Right atrium auricular region (tissue), 2 donors: Measurements from ENCODE around the gene ATXN7. TPM values are rescaled to one million over a fixed set of nuclear protein-coding genes. Genes with fewer than 3 reads are reported as not detected.
A peak's percentile ranks its signal among the peaks of the same experiment; 100 is the strongest.

Source experiments
- DNase-seq: peaks from one replicate; pipeline ENCODE4 v3.0.0-alpha.2; 2019; ENCODE audit warnings: low spot score
- H3K27ac ChIP-seq, 2 donors: fragments of 200-600 bp; sonication (generic); 1 replicate in 1 of 2; 2 replicates in 1 of 2; pipeline ENCODE4 v1.5.1; 2016 to 2019
- H3K27me3 ChIP-seq, 2 donors: fragments of 200-600 bp; sonication (generic); one replicate each; pipeline versions ENCODE4 v1.5.1 to v1.6.0; 2017 to 2019
- H3K36me3 ChIP-seq: fragments of 200-600 bp; sonication (generic); one replicate; pipeline ENCODE4 v1.5.1; 2016
- H3K4me1 ChIP-seq, 2 donors: fragments of 200-600 bp; sonication (generic); one replicate each; pipeline versions ENCODE4 v1.5.1 to v1.6.0; 2017 to 2019
- H3K4me3 ChIP-seq, 2 donors: fragments of 200-600 bp; sonication (generic); 1 replicate in 1 of 2; 2 replicates in 1 of 2; pipeline ENCODE4 v1.5.1; 2017 to 2019; ENCODE audit warnings: mild to moderate bottlenecking in 1 of 2, moderate library complexity in 1 of 2
- H3K9me3 ChIP-seq, 2 donors: fragments of 200-600 bp; sonication (generic); one replicate each; pipeline ENCODE4 v1.5.1; 2019
- total RNA-seq, 2 donors: library from RNA; depleted of rRNA; stranded (reverse); fragments of >200 nt; gene quantifications; one replicate each; pipeline ENCODE4 v1.1.0, GENCODE V29; 2016
- TF ChIP-seq, protein P1 (sequence below), 2 donors: fragments of 200-600 bp; sonication (generic); IDR thresholded peaks; one replicate each; pipeline ENCODE4 v1.5.1; 2019; ENCODE audit warnings: antibody characterized with exemption in 2 of 2

Gene ATXN7
- total RNA-seq, 2 donors from 2014 or later, result 13.9 to 15.5 TPM

DNA sequence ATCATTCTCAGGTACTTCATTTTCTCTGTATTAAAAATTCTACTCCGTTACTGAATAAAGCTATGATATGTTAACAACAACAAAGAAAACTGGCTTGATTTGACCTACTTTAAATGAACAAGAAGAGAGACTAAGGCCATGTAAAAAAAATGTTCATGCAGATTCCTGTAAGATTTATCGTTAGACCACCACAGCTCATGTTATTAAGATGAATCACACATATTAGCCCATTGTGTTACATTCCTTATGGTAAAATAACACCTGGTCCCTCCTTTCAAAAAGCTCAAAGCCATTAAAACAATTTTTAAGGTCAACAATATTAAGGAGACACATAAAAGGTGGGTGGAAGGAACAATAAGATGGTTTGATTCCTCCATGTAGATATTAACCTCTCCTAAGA lies 6.4 kb upstream of the ATXN7 start:
- no peak for DNase-seq
- H3K4me1 ChIP-seq, result peaks cover 0 to 2% of the 10 kb centered on the region in 2 donors
- H3K27me3 ChIP-seq, result no peaks in the 10 kb centered on the region
- TF ChIP-seq, protein P1, sequence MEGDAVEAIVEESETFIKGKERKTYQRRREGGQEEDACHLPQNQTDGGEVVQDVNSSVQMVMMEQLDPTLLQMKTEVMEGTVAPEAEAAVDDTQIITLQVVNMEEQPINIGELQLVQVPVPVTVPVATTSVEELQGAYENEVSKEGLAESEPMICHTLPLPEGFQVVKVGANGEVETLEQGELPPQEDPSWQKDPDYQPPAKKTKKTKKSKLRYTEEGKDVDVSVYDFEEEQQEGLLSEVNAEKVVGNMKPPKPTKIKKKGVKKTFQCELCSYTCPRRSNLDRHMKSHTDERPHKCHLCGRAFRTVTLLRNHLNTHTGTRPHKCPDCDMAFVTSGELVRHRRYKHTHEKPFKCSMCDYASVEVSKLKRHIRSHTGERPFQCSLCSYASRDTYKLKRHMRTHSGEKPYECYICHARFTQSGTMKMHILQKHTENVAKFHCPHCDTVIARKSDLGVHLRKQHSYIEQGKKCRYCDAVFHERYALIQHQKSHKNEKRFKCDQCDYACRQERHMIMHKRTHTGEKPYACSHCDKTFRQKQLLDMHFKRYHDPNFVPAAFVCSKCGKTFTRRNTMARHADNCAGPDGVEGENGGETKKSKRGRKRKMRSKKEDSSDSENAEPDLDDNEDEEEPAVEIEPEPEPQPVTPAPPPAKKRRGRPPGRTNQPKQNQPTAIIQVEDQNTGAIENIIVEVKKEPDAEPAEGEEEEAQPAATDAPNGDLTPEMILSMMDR (IDR thresholded peaks at IDR 0.05), result no peak
- no peaks in the 10 kb centered on the region for H3K36me3 ChIP-seq
- H3K9me3 ChIP-seq, result no peaks in the 10 kb centered on the region
- H3K4me3 ChIP-seq, result no peak overlapping the region
- no peak overlapping the region for H3K27ac ChIP-seq

GRCh38 chr3:63860776-63861175 lies 2.9 kb upstream of the ATXN7 start:
- Histone ChIP-seq H3K4me3 (no peak overlapping the region), H3K36me3 (no peaks in the 10 kb centered on the region), H3K27me3 (no peaks in the 10 kb centered on the region), H3K27ac (no peak overlapping the region), H3K4me1 (peaks cover 0 to 14% of the 10 kb centered on the region in 2 donors), H3K9me3 (no peaks in the 10 kb centered on the region)
- TF ChIP-seq, protein P1 (IDR thresholded peaks at IDR 0.05), result no peak
- DNase-seq, result no peak

GRCh38 chr3:63861306-63861705 lies 2.4 kb upstream of the ATXN7 start:
- Histone ChIP-seq H3K9me3 (no peaks in the 10 kb centered on the region), H3K4me3 (no peak overlapping the region), H3K4me1 (peaks cover 0 to 14% of the 10 kb centered on the region in 2 donors), H3K36me3 (no peaks in the 10 kb centered on the region), H3K27ac (no peak overlapping the region), H3K27me3 (no peaks in the 10 kb centered on the region)
- DNase-seq, result no peak
- TF ChIP-seq, protein P1 (IDR thresholded peaks at IDR 0.05), result no peak

GRCh38 chr3:63862804-63863149 lies 890 bp upstream of the ATXN7 start:
- peak overlapping the region; percentile 93 to 99 for H3K4me3 ChIP-seq
- H3K27me3 ChIP-seq, result no peaks in the 10 kb centered on the region
- H3K9me3 ChIP-seq, result no peaks in the 10 kb centered on the region
- no peak for DNase-seq
- TF ChIP-seq, protein P1 (IDR thresholded peaks at IDR 0.05), result no peak
- H3K4me1 ChIP-seq, result peaks cover 0 to 14% of the 10 kb centered on the region in 2 donors
- no peaks in the 10 kb centered on the region for H3K36me3 ChIP-seq
- peak overlapping the region in 1 of 2 donors; percentile 92 for H3K27ac ChIP-seq

- Histone ChIP-seq H3K27me3 (no peaks in the 10 kb centered on the region), H3K4me3 (peak overlapping the region; percentile 97 to 99), H3K27ac (peak overlapping the region; percentile 89 to 92), H3K9me3 (no peaks in the 10 kb centered on the region), H3K4me1 (peaks cover 0 to 14% of the 10 kb centered on the region in 2 donors), H3K36me3 (no peaks in the 10 kb centered on the region)
- TF ChIP-seq, protein P1 (IDR thresholded peaks at IDR 0.05), result no peak
- no peak for DNase-seq
These were observed 619 bp downstream of the ATXN7 start for GRCh38 chr3:63864008-63864964.
